Effector memory CD4-positive, alpha-beta T cell (primary cell): Measurements from ENCODE around the gene TXLNA.
"Not testable (repeated sequence)": the region's sequence is repeated elsewhere in the genome, so short reads cannot be mapped to it uniquely, and the experiment has no call there.

Experiments
- DNase-seq, 3 donors: peaks; one replicate each; pipeline ENCODE4 v3.0.0-alpha.2; 2020
- H3K27ac ChIP-seq: 2 replicates; pipeline ENCODE4 v1.7.0; 2013; ENCODE audit warnings: mild to moderate bottlenecking, low read length, moderate library complexity; ENCODE audit not compliant: insufficient read depth, poor library complexity, severe bottlenecking
- H3K27me3 ChIP-seq: replicated peaks from 2 replicates; pipeline ENCODE4 v1.7.0; 2013; ENCODE audit warnings: mild to moderate bottlenecking, low read length; ENCODE audit not compliant: insufficient read depth, control insufficient read depth, poor library complexity, severe bottlenecking
- H3K36me3 ChIP-seq: 2 replicates; pipeline ENCODE4 v1.7.0; 2013; ENCODE audit warnings: mild to moderate bottlenecking, low read length, moderate library complexity; ENCODE audit not compliant: control insufficient read depth, insufficient read depth
- H3K4me1 ChIP-seq: 2 replicates; pipeline ENCODE4 v1.7.0; 2013; ENCODE audit warnings: low read length, mild to moderate bottlenecking; ENCODE audit not compliant: control insufficient read depth, insufficient read depth, poor library complexity, severe bottlenecking
- H3K4me3 ChIP-seq: 2 replicates; pipeline ENCODE4 v1.7.0; 2013; ENCODE audit warnings: low read length, low read depth, mild to moderate bottlenecking; ENCODE audit not compliant: insufficient read depth, poor library complexity, severe bottlenecking
- H3K9me3 ChIP-seq: 2 replicates; pipeline ENCODE4 v1.7.0; 2013; ENCODE audit warnings: mild to moderate bottlenecking, low read length, moderate library complexity; ENCODE audit not compliant: control insufficient read depth
- total RNA-seq, 3 donors: gene quantifications; one replicate each; lab custom pipeline; 2026; lab: John Stamatoyannopoulos, UW

Gene TXLNA
- 63.5 to 88.1 (median 70.6) reads per million in 3 donors for total RNA-seq

GRCh38 chr1:32179443-32180185, at the start of gene TXLNA:
Gene TXLNA, plus strand, starts transcription at chr1:32179675. Its CDS starts 671 bp downstream, at chr1:32180346.
- H3K27me3 ChIP-seq = no peaks in the 10 kb centered on the region
- peak within 1 kb of the TSS; percentile 82 for H3K27ac ChIP-seq
- peaks cover 19% of the 10 kb centered on the region for H3K36me3 ChIP-seq
- peaks cover 20% of the 10 kb centered on the region for H3K4me1 ChIP-seq
- peak within 1 kb of the TSS; percentile 78 for H3K4me3 ChIP-seq
- peak; percentile 79 to 83 (median 80) for DNase-seq
- no peaks in the 10 kb centered on the region for H3K9me3 ChIP-seq

DNA sequence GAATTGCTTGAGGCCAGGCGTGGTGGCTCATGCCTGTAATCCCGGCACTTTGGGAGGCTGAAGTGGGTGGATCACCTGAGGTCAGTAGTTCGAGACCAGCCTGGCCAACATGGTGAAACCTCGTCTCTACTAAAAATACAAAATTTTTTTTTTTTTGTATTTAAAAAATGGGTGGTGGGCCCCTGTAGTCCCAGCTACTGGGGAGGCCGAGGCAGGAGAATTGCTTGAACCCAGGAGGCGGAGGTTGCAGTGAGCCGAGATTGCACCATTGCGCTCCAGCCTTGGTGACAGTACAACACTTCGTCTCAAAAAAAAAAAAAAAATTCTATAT, 45.6 kb upstream of the TXLNA start:
- H3K27ac ChIP-seq = not testable (repeated sequence)

DNA sequence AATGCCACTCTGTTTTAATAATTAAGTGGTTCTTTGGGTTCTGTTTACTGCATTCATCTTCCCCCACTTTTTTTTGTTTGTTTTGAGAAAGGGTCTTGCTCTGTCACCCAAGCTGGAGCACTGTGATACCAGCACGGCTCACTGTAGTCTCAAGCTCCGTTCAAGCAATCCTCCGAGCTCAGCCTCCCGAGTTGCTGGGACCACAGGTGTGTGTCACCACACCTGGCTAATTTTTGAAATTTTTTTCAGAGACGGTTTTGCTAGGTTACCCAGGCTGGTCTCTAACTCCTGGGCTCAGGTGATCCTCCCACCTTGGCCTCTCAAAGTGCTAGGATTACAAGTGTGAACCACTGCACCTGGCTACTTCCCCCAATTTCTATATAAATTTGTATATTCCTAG, 42.4 kb upstream of the TXLNA start:
- no peaks in the 10 kb centered on the region for H3K27me3 ChIP-seq
- no peak for DNase-seq
- H3K27ac ChIP-seq = no peak overlapping the region
- H3K4me1 ChIP-seq = no peaks in the 10 kb centered on the region
- no peaks in the 10 kb centered on the region for H3K9me3 ChIP-seq
- H3K4me3 ChIP-seq = no peak overlapping the region
- no peaks in the 10 kb centered on the region for H3K36me3 ChIP-seq

More for the DNA sequence above, 45.6 kb upstream of the TXLNA start:
- H3K4me1 ChIP-seq, H3K27me3 ChIP-seq, DNase-seq, H3K4me3 ChIP-seq, H3K9me3 ChIP-seq, H3K36me3 ChIP-seq: not testable (repeated sequence)

- Histone ChIP-seq H3K27ac (no peak overlapping the region), H3K4me1 (no peaks in the 10 kb centered on the region), H3K9me3 (no peaks in the 10 kb centered on the region), H3K27me3 (no peaks in the 10 kb centered on the region), H3K4me3 (no peak overlapping the region), H3K36me3 (no peaks in the 10 kb centered on the region)
- no peak for DNase-seq
Observed at GRCh38 chr1:32138965-32139364, 40.5 kb upstream of the TXLNA start.

GRCh38 chr1:32142446-32143301, 36.8 kb upstream of the TXLNA start:
- Histone ChIP-seq H3K27me3 (no peaks in the 10 kb centered on the region), H3K27ac (no peak overlapping the region), H3K4me3 (no peak overlapping the region), H3K9me3 (no peaks in the 10 kb centered on the region), H3K36me3 (no peaks in the 10 kb centered on the region), H3K4me1 (no peaks in the 10 kb centered on the region)
- DNase-seq = no peak

GRCh38 chr1:32143302-32143695, 36.2 kb upstream of the TXLNA start:
- not testable (repeated sequence) for H3K9me3 ChIP-seq, H3K27ac ChIP-seq, H3K36me3 ChIP-seq, H3K4me1 ChIP-seq, H3K27me3 ChIP-seq, DNase-seq, H3K4me3 ChIP-seq

DNA sequence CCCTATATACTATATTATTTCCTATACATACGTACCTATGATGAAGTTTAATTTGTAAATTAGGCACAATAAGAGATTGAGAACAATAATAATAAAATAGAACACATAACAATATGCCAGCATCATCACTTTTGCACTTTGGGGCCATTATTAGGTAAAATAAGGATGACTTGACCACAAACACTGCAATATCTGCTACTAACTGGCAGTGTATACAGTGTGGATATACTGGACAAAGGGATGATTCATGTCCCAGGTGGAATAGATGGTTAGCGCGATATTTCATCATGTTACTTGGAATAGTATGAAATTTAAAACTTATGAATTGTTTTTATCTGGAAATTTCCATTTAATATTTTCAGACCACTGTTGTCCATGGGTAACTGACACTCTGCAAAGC, 35.4 kb upstream of the TXLNA start:
- Histone ChIP-seq H3K36me3 (no peaks in the 10 kb centered on the region), H3K9me3 (no peaks in the 10 kb centered on the region), H3K4me1 (no peaks in the 10 kb centered on the region), H3K27me3 (no peaks in the 10 kb centered on the region), H3K4me3 (no peak overlapping the region), H3K27ac (no peak overlapping the region)
- DNase-seq = no peak

DNA sequence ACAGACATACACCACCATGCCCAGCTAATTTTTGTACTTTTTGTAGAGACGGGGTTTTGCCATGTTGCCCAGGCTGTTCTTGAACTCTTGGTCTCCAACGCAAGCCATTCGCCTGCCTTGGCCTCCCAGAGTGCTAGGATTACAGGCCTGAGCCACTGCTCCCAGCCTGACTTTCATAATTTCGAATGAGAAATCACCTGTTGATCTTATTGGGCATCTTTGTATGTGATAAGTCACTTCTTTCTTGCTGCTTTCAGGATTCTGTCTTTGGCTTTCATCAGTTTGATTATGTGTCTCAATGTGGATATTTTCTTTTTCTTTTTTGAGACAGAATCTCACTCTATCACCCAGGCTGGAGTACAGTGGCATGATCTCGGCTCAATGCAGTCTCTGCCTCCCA, 31.7 kb upstream of the TXLNA start:
- H3K27me3 ChIP-seq, H3K9me3 ChIP-seq, DNase-seq, H3K4me3 ChIP-seq, H3K36me3 ChIP-seq, H3K4me1 ChIP-seq, H3K27ac ChIP-seq: not testable (repeated sequence)

DNA sequence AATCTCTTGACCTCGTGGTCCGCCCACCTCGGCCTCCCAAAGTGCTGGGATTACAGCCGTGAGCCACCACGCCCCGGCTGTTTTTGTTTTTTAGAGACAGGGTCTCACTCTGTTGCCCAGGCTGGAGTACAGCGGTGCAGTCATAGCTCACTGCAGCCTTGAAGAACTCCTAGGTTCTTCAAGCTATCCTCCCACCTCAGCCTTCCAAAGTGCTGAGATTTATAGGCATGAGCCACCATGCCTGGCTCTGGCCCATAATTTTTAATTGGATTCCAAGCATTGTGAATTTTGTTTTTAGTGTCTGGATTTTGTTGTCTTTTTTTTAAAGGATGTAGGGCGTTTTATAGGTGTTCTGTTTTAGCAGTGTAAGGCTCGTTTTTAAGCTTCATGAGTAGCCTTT, 28.6 kb upstream of the TXLNA start:
- H3K4me3 ChIP-seq = no peak overlapping the region
- peaks cover 7% of the 10 kb centered on the region for H3K36me3 ChIP-seq
- H3K9me3 ChIP-seq = no peaks in the 10 kb centered on the region
- no peaks in the 10 kb centered on the region for H3K27me3 ChIP-seq
- H3K27ac ChIP-seq = no peak overlapping the region
- no peaks in the 10 kb centered on the region for H3K4me1 ChIP-seq
- DNase-seq = no peak

- no peak for DNase-seq
- Histone ChIP-seq H3K4me3 (no peak overlapping the region), H3K27ac (no peak overlapping the region)
Observed at GRCh38 chr1:32151319-32151787, 28.1 kb upstream of the TXLNA start.

More at GRCh38 chr1:32151319-32151787, 28.1 kb upstream of the TXLNA start:
- peaks cover 12% of the 10 kb centered on the region for H3K36me3 ChIP-seq
- no peaks in the 10 kb centered on the region for H3K4me1 ChIP-seq
- no peaks in the 10 kb centered on the region for H3K9me3 ChIP-seq
- no peaks in the 10 kb centered on the region for H3K27me3 ChIP-seq
